Measurements from ENCODE around the gene B3GLCT. TPM values are rescaled to one million over a fixed set of nuclear protein-coding genes. Genes with fewer than 3 reads are reported as not detected.

The B3GLCT gene
- polyA plus RNA-seq, 3 donors, result 1.5 to 1.9 (median 1.6) TPM

- no peak overlapping the region for H3K27ac ChIP-seq (ENCODE audit: low read depth, low read length)
- WGBS, 3 donors, result 89 to 95% (median 91%) methylated on average over 6 of the region's 6 CpGs
Measured at GRCh38 chr13:31246918-31247317, 47.1 kb downstream of the B3GLCT start.

DNA sequence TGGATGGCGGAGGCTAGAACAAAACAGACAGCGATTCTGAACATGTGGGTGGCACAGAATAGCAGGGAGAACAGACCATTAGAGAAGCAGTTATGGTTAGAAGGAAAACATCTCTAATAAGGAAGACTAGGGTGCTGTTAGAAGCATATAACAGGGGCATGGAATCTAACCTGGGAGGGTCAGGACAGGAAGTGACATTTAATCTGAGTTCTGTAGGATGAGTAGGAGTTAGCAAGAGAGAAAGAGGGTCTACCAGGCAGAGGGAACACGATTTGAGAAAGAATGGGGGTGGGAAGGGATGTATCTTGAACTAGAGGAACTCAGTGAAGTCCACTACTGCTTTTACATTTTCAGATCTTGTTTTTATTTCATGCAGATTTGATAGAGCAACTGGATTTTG lies 48.6 kb downstream of the B3GLCT start:
- no peak overlapping the region for H3K27ac ChIP-seq (ENCODE audit: low read depth, low read length)
- 76 to 87% (median 82%) methylated on average over 3 of the region's 3 CpGs for WGBS, 3 donors

DNA sequence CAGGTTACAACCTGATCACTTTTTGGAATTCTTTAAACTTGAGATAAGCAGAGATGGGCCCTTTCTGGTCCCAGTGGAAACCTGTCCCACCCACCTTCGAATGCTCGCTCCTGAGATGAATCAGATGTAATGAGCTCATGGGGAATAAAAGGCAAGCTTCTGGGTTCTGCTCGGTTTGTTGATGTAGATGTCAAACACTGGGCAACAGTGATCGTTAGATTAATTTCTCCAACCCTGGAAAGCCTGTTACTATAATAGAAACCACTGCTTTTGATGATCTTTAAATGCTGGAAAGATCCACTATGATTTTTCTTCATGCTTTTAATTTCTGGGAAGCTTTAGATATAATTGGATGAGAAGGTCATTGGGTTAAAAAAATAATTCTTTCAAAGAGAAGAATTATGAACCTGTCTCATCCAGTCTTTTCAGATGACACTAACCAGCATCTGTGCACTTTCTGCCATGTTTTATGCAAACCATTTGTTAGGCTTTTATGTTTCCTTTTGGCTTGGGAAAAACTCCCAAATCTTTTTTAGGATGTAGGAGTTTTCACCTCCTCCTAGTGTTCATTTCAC lies 49.3 kb downstream of the B3GLCT start:
- H3K27ac ChIP-seq (ENCODE audit: low read depth, low read length), result no peak overlapping the region
- 77 to 89% (median 88%) methylated on average over 4 of the region's 4 CpGs for WGBS, 3 donors

GRCh38 chr13:31250435-31250834 lies 50.7 kb downstream of the B3GLCT start:
- 84 to 92% (median 86%) methylated on average over 7 of the region's 7 CpGs for WGBS, 3 donors
- no peak overlapping the region for H3K27ac ChIP-seq (ENCODE audit: low read depth, low read length)

DNA sequence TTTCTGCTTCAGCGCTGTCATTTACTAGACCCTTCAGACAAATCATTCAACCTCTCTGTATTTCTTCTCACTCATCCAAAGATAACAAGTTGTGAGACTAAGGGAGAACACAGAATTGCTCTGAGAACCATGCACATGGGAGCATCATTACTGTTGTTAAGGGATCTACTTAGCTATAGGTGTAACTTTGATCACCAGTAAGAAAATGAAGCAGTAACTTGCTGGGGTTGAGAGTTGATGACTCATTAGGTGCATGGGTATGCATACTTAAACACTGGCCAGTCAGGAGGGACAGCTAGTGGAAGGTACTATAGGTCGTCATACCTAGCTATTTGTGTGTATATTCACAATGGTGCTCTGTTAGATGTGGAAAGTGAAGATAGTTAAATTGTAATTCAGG lies 61.5 kb downstream of the B3GLCT start:
- no peak overlapping the region for H3K27ac ChIP-seq (ENCODE audit: low read depth, low read length)
- WGBS, 3 donors, result 93 to 96% (median 95%) methylated on average over 2 of the region's 2 CpGs

GRCh38 chr13:31263346-31263745 lies 63.6 kb downstream of the B3GLCT start:
- 96 to 100% (median 96%) methylated on average over 1 of the region's 1 CpG for WGBS, 3 donors
- H3K27ac ChIP-seq (ENCODE audit: low read depth, low read length), result no peak overlapping the region

- WGBS, 3 donors, result 96 to 98% (median 98%) methylated on average over 4 of the region's 4 CpGs
- no peak overlapping the region for H3K27ac ChIP-seq (ENCODE audit: low read depth, low read length)
Measured at GRCh38 chr13:31264151-31264550, 64.4 kb downstream of the B3GLCT start.

GRCh38 chr13:31267126-31267784 lies 67.5 kb downstream of the B3GLCT start:
- WGBS, 3 donors, result 73 to 86% (median 86%) methylated on average over 2 of the region's 2 CpGs
- H3K27ac ChIP-seq (ENCODE audit: low read depth, low read length), result no peak overlapping the region

DNA sequence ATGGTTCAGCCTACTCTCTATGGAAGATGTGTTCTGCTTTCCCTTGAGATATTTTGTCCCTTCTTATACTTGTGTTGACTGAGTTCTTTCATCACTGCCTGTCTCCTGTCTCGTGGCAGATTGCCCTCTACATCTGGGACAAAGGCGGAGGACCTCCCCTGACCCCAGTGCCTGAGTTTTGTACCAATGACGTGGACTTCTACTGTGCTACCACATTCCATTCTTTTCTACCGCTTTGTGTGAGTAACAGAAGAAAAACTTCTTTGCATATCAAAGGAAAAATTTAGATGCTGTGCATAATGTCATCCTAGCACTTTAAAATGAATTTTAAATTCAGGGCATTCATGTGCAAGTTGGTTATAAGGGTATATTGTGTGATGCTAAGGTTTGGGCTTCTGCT lies 74.6 kb downstream of the B3GLCT start:
- WGBS, 3 donors, result 83 to 88% (median 87%) methylated on average over 4 of the region's 4 CpGs
- H3K27ac ChIP-seq (ENCODE audit: low read depth, low read length), result no peak overlapping the region

GRCh38 chr13:31276421-31276820 lies 76.6 kb downstream of the B3GLCT start:
- H3K27ac ChIP-seq (ENCODE audit: low read depth, low read length), result no peak overlapping the region
- 91 to 95% (median 93%) methylated on average over 5 of the region's 5 CpGs for WGBS, 3 donors

DNA sequence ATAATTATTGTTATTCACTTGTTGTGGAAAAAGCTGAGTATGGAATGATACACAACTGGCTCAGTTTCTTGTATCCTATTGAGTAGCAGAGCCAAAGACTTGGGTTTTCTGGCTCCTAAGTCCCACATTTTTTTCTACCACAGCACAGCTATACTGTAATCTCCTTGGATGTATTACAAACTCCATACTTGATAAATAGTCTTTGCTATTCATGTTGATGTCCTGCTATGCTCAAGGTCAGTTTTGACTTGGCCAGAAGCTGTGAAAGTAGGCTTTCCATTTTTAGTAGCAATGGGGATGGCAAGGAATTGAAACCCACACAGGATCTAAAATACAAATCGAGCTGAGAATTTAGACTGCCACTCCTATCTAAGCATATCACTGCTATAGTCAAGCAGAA lies 79.1 kb downstream of the B3GLCT start:
- WGBS, 3 donors, result 70 to 92% (median 83%) methylated on average over 1 of the region's 1 CpG

GRCh38 chr13:31282741-31283455 lies 83.1 kb downstream of the B3GLCT start:
- 90 to 96% (median 94%) methylated on average over 3 of the region's 3 CpGs for WGBS, 3 donors
- H3K27ac ChIP-seq (ENCODE audit: low read depth, low read length), result no peak overlapping the region

More for the DNA sequence above, 79.1 kb downstream of the B3GLCT start:
- no peak overlapping the region for H3K27ac ChIP-seq (ENCODE audit: low read depth, low read length)

- WGBS, 3 donors, result 87 to 97% (median 87%) methylated on average over 2 of the region's 2 CpGs
- H3K27ac ChIP-seq (ENCODE audit: low read depth, low read length), result no peak overlapping the region
Measured at GRCh38 chr13:31286930-31287329, 87.2 kb downstream of the B3GLCT start.

DNA sequence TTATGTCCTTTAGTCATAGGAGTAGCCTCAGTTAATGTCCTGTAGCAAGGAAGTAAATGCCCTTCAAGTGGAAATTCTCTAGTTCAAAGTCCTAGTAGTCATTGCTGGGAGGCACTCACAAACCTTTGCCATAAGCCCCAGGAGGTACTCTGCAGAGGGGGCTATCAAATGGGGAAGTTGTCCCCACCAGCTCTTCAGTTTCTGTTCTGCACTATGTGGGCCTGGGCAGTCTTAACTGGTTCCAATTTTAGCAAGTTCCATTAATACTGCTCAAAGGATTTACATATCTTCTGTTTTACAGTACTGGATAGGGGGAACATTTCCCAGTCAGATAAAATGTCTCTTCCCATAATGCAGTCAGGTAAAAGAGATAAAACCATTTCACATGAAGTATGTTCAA lies 101.3 kb downstream of the B3GLCT start:
- H3K27ac ChIP-seq (ENCODE audit: low read depth, low read length), result no peak overlapping the region

- no peak overlapping the region for H3K27ac ChIP-seq (ENCODE audit: low read depth, low read length)
- 93 to 96% (median 94%) methylated on average over 4 of the region's 4 CpGs for WGBS, 3 donors
Measured at GRCh38 chr13:31310356-31310755, 110.6 kb downstream of the B3GLCT start.

- no peak overlapping the region for H3K27ac ChIP-seq (ENCODE audit: low read depth, low read length)
- WGBS, 3 donors, result 52 to 56% (median 56%) methylated on average over 3 of the region's 3 CpGs
Measured at GRCh38 chr13:31310786-31311185, 111.0 kb downstream of the B3GLCT start.

DNA sequence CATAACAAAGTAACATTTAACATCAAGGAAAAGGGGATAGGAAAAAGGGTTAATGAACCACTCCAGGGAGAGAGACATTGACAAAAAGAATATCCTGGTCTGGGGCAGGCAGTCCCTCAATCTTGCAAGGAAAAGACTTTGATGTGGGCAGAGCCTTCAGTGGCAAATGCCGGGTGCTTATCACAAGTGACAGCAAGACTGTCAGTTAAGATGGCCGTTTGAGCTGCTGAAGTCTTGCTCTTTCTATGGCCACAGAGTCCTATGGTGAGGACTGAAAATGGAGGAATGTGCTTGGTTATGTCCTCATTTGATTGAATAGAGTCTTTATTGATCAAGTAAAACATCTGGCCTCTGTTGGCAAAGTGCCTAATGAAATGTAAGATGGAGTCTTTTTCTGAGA lies 112.1 kb downstream of the B3GLCT start:
- WGBS, 3 donors, result 52 to 77% (median 60%) methylated on average over 2 of the region's 2 CpGs
- H3K27ac ChIP-seq (ENCODE audit: low read depth, low read length), result no peak overlapping the region

DNA sequence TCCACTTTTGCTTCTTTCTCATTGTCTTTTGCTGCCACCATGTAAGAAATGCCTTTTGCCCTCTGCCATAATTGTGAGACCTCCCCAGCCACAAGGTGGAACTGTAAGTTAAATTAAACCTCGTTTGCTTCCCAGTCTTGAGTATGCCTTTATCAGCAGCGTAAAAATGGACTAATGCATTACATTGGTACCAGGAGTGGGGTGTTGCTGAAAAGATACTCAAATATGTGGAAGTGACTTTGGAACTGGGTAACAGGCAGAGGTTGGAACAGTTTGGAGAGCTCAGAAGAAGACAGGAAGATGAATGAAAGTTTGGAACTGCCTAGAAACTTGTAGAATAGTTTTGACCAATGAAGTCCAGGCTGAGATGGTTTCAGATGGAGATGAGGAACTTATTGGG lies 115.2 kb downstream of the B3GLCT start:
- no peak overlapping the region for H3K27ac ChIP-seq (ENCODE audit: low read depth, low read length)
- WGBS, 3 donors, result 90 to 92% (median 90%) methylated on average over 2 of the region's 2 CpGs

DNA sequence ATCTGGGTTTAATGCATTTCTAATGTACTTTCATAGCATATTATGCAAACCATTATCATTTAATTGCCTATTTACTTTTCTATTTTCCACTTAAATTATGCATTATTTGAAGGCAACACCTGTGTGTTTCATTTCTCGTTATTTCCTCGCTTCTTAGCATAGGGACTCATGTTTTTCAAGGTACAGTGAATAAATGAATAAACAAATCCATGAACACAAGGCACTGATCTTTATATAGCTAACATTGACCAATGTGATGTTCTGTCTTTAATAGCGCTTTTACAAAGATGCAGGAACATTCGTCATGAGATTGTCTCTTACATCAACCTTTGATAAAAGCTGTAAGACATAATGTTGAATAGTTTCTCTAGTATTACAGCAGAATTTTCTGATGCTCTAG lies 121.2 kb downstream of the B3GLCT start:
- 94 to 99% (median 98%) methylated on average over 4 of the region's 4 CpGs for WGBS, 3 donors

GRCh38 chr13:31321457-31321856 lies 121.7 kb downstream of the B3GLCT start:
- no peak overlapping the region for H3K27ac ChIP-seq (ENCODE audit: low read depth, low read length)
- 93 to 95% (median 95%) methylated on average over 3 of the region's 3 CpGs for WGBS, 3 donors

More for the DNA sequence above, 121.2 kb downstream of the B3GLCT start:
- no peak overlapping the region for H3K27ac ChIP-seq (ENCODE audit: low read depth, low read length)
